Embryonic facial prominence (tissue), 1 donor: Measurements from ENCODE around the gene YWHAE.
"Not testable (repeated sequence)": the region's sequence is repeated elsewhere in the genome, so short reads cannot be mapped to it uniquely, and the experiment has no call there.

ENCODE experiments used
- DNase-seq: peaks from one replicate; pipeline ENCODE4 v3.0.0-alpha.2; 2016; ENCODE audit errors: extremely low spot score

The YWHAE gene

GRCh38 chr17:1325766-1326165 lies 74.3 kb downstream of the YWHAE start:
- no peak for DNase-seq

GRCh38 chr17:1324201-1324771 lies 75.7 kb downstream of the YWHAE start:
- DNase-seq, result no peak

GRCh38 chr17:1323336-1323735 lies 76.7 kb downstream of the YWHAE start:
- no peak for DNase-seq

- no peak for DNase-seq
Observed at GRCh38 chr17:1322480-1322879, 77.5 kb downstream of the YWHAE start.

GRCh38 chr17:1322014-1322428 lies 78.0 kb downstream of the YWHAE start:
- no peak for DNase-seq

GRCh38 chr17:1315891-1316403 lies 84.1 kb downstream of the YWHAE start:
- DNase-seq, result no peak

- no peak for DNase-seq
Observed at GRCh38 chr17:1315409-1315808, 84.6 kb downstream of the YWHAE start.

GRCh38 chr17:1313270-1314005 lies 86.6 kb downstream of the YWHAE start:
- DNase-seq, result no peak

GRCh38 chr17:1312261-1312870 lies 87.7 kb downstream of the YWHAE start:
- DNase-seq, result no peak

- not testable (repeated sequence) for DNase-seq
Observed at GRCh38 chr17:1307829-1308228, 92.2 kb downstream of the YWHAE start.

GRCh38 chr17:1304962-1305563 lies 95.0 kb downstream of the YWHAE start:
- no peak for DNase-seq

GRCh38 chr17:1304522-1304921 lies 95.5 kb downstream of the YWHAE start:
- no peak for DNase-seq

- DNase-seq, result no peak
Observed at GRCh38 chr17:1302761-1303160, 97.3 kb downstream of the YWHAE start.

GRCh38 chr17:1301546-1301945 lies 98.5 kb downstream of the YWHAE start:
- no peak for DNase-seq

- no peak for DNase-seq
Observed at GRCh38 chr17:1300371-1300905, 99.6 kb downstream of the YWHAE start.

- DNase-seq, result no peak
Observed at GRCh38 chr17:1299552-1300370, 100.3 kb downstream of the YWHAE start.

GRCh38 chr17:1298606-1299005 lies 101.4 kb downstream of the YWHAE start:
- no peak for DNase-seq
